HL-60 (cell line): ENCODE measurements around the gene KIAA1755.

Experiments used
- CTCF ChIP-seq: IDR thresholded peaks from one replicate; pipeline ENCODE4 v1.5.1; 2011; ENCODE audit warnings: low read length, control low read depth, inconsistent platforms; ENCODE audit not compliant: insufficient read depth
- REST ChIP-seq: IDR thresholded peaks from 2 replicates; pipeline ENCODE4 v1.6.1; 2012; ENCODE audit warnings: low read depth; ENCODE audit not compliant: insufficient replicate concordance

- TF ChIP-seq CTCF (no peak), REST (no peak)
Observed at GRCh38 chr20:38302786-38303185, 42.3 kb upstream of the KIAA1755 start.
